OCI-LY1 (cell line): ENCODE measurements around the gene ZBED2.

Experiments
- H2AFZ ChIP-seq: fragments of 200-600 bp; sonication (generic), shearing (Covaris generic); 2 replicates; pipeline ENCODE4 v1.6.0; 2014; ENCODE audit warnings: antibody characterized with exemption, mild to moderate bottlenecking, low read length
- H3F3A ChIP-seq: fragments of 200-600 bp; sonication (generic), shearing (Covaris generic); 2 replicates; pipeline ENCODE4 v1.6.0; 2014; ENCODE audit warnings: mild to moderate bottlenecking, antibody characterized with exemption, low read length, moderate library complexity; ENCODE audit not compliant: insufficient read depth
- H3K27ac ChIP-seq: fragments of 200-600 bp; sonication (generic); 2 replicates; pipeline ENCODE4 v1.5.1; 2014; ENCODE audit warnings: low read length, mixed run types, mild to moderate bottlenecking, low read depth; ENCODE audit not compliant: poor library complexity, severe bottlenecking
- H3K27me3 ChIP-seq: fragments of 200-600 bp; sonication (generic); 2 replicates; pipeline ENCODE4 v1.6.0; 2014; ENCODE audit warnings: antibody characterized with exemption, mild to moderate bottlenecking, low read length, moderate library complexity; ENCODE audit not compliant: insufficient read depth
- H3K36me3 ChIP-seq: fragments of 200-600 bp; sonication (generic); 2 replicates; pipeline ENCODE4 v1.6.1; 2014; ENCODE audit warnings: mild to moderate bottlenecking, antibody characterized with exemption, low read length, moderate library complexity, mixed read lengths; ENCODE audit not compliant: insufficient read depth
- H3K4me1 ChIP-seq: fragments of 200-600 bp; sonication (generic); 2 replicates; pipeline ENCODE4 v1.5.1; 2014; ENCODE audit warnings: mild to moderate bottlenecking, low read length, moderate library complexity; ENCODE audit not compliant: insufficient read depth, severe bottlenecking
- H3K4me2 ChIP-seq: fragments of 200-600 bp; sonication (generic), shearing (Covaris generic); 2 replicates; pipeline ENCODE4 v1.6.1; 2014; ENCODE audit warnings: low read length
- H3K4me3 ChIP-seq: fragments of 200-600 bp; sonication (generic); 2 replicates; pipeline ENCODE4 v1.5.1; 2014; ENCODE audit warnings: low read length, low read depth, mild to moderate bottlenecking, mixed read lengths; ENCODE audit not compliant: poor library complexity, severe bottlenecking
- H3K79me2 ChIP-seq: fragments of 200-600 bp; shearing (Covaris generic); 2 replicates; pipeline ENCODE4 v1.6.1; 2016; ENCODE audit warnings: mixed run types, low read length, mixed read lengths; ENCODE audit not compliant: insufficient read depth
- H3K9ac ChIP-seq: fragments of 200-600 bp; sonication (generic), shearing (Covaris generic); 2 replicates; pipeline ENCODE4 v1.6.1; 2014; ENCODE audit warnings: mild to moderate bottlenecking, low read length, mixed read lengths
- H3K9me2 ChIP-seq: fragments of 200-600 bp; sonication (generic), shearing (Covaris generic); 2 replicates; pipeline ENCODE4 v1.6.1; 2014; ENCODE audit warnings: low read depth, mild to moderate bottlenecking, low read length, mixed read lengths
- H3K9me3 ChIP-seq: fragments of 200-600 bp; shearing (Covaris generic); 2 replicates; pipeline ENCODE4 v1.6.1; 2014; ENCODE audit warnings: low read length, mixed read lengths
- H4K20me1 ChIP-seq: fragments of 200-600 bp; sonication (generic), shearing (Covaris generic); 2 replicates; pipeline ENCODE4 v1.6.0; 2016; ENCODE audit warnings: mild to moderate bottlenecking, low read length; ENCODE audit not compliant: insufficient read depth
- CTCF ChIP-seq: fragments of 200-600 bp; sonication (generic), shearing (Covaris generic); IDR thresholded peaks from 2 replicates; pipeline ENCODE4 v1.5.1; 2017; ENCODE audit warnings: mild to moderate bottlenecking, antibody characterized with exemption, low read length, moderate library complexity, mixed read lengths
- EZH2 ChIP-seq: fragments of 200-600 bp; sonication (generic), shearing (Covaris generic); IDR thresholded peaks from 2 replicates; pipeline ENCODE4 v1.8.0; 2017; ENCODE audit warnings: borderline replicate concordance, mixed run types, mild to moderate bottlenecking, antibody characterized with exemption, low read length, moderate library complexity, mixed read lengths

The ZBED2 gene

GRCh38 chr3:111579495-111579894, 15.7 kb downstream of the ZBED2 start:
- H2AFZ ChIP-seq: no peak overlapping the region
- H3K4me1 ChIP-seq: peaks cover 10% of the 10 kb centered on the region
- H3F3A ChIP-seq: no peaks in the 10 kb centered on the region
- H3K9me2 ChIP-seq: no peaks in the 10 kb centered on the region
- no peaks in the 10 kb centered on the region for H3K9me3 ChIP-seq
- H3K79me2 ChIP-seq: no peaks in the 10 kb centered on the region
- H3K4me3 ChIP-seq: no peak overlapping the region
- no peaks in the 10 kb centered on the region for H3K36me3 ChIP-seq
- H3K9ac ChIP-seq: no peak overlapping the region
- no peak overlapping the region for H3K27ac ChIP-seq
- no peak for TF ChIP-seq CTCF
- no peak for TF ChIP-seq EZH2
- H4K20me1 ChIP-seq: no peaks in the 10 kb centered on the region
- no peaks in the 10 kb centered on the region for H3K27me3 ChIP-seq
- no peak overlapping the region for H3K4me2 ChIP-seq

- Histone ChIP-seq H2AFZ (no peak overlapping the region), H3K9ac (no peak overlapping the region), H4K20me1 (no peaks in the 10 kb centered on the region), H3K79me2 (no peaks in the 10 kb centered on the region), H3K4me2 (no peak overlapping the region), H3F3A (no peaks in the 10 kb centered on the region), H3K27ac (no peak overlapping the region), H3K27me3 (no peaks in the 10 kb centered on the region), H3K9me2 (no peaks in the 10 kb centered on the region), H3K4me1 (peaks cover 10% of the 10 kb centered on the region), H3K4me3 (no peak overlapping the region), H3K9me3 (no peaks in the 10 kb centered on the region), H3K36me3 (no peaks in the 10 kb centered on the region)
- no peak for TF ChIP-seq EZH2
- TF ChIP-seq CTCF: no peak
Measured at GRCh38 chr3:111578867-111579266, 16.3 kb downstream of the ZBED2 start.

- no peak overlapping the region for H3K4me2 ChIP-seq
- no peaks in the 10 kb centered on the region for H3K79me2 ChIP-seq
- H3K9me2 ChIP-seq: no peaks in the 10 kb centered on the region
- no peaks in the 10 kb centered on the region for H3K27me3 ChIP-seq
- TF ChIP-seq CTCF (peak; percentile 50; the same call in 1 of the 2 replicates), EZH2 (no peak)
- H3K4me1 ChIP-seq: peaks cover 10% of the 10 kb centered on the region
- no peaks in the 10 kb centered on the region for H3K36me3 ChIP-seq
- H3K9ac ChIP-seq: no peak overlapping the region
- H3K9me3 ChIP-seq: no peaks in the 10 kb centered on the region
- H3K27ac ChIP-seq: no peak overlapping the region
- no peak overlapping the region for H3K4me3 ChIP-seq
- H3F3A ChIP-seq: no peaks in the 10 kb centered on the region
- no peaks in the 10 kb centered on the region for H4K20me1 ChIP-seq
- no peak overlapping the region for H2AFZ ChIP-seq
Measured at GRCh38 chr3:111577798-111578685, 17.1 kb downstream of the ZBED2 start.
